ENCODE measurements around the gene ZNF831. TPM values are rescaled to one million over a fixed set of nuclear protein-coding genes. Genes with fewer than 3 reads are reported as not detected.

The ZNF831 gene
- total RNA-seq, 1 experiment from 2014 or later = not detected

- H3K9me3 Mint-ChIP-seq (ENCODE audit: unreplicated experiment) = no peaks in the 10 kb centered on the region
- DNase-seq (ENCODE audit: unreplicated experiment) = no peak
- ChIA-PET CTCF (interaction anchor here (1.1 kb wide), 1 partner anchor 187 kb away, joined by 3 read pairs; no protein-coding TSS in a partner anchor), POLR2A (interaction anchor here (0.7 kb wide), 1 partner anchor 151 kb away, joined by 4 read pairs; no protein-coding TSS in a partner anchor)
- intact Hi-C loops (cut with micrococcal nuclease) = no loop called here
- no peak overlapping the region for H3K27ac Mint-ChIP-seq (ENCODE audit: low read depth, unreplicated experiment)
- TF ChIP-seq, protein P1, sequence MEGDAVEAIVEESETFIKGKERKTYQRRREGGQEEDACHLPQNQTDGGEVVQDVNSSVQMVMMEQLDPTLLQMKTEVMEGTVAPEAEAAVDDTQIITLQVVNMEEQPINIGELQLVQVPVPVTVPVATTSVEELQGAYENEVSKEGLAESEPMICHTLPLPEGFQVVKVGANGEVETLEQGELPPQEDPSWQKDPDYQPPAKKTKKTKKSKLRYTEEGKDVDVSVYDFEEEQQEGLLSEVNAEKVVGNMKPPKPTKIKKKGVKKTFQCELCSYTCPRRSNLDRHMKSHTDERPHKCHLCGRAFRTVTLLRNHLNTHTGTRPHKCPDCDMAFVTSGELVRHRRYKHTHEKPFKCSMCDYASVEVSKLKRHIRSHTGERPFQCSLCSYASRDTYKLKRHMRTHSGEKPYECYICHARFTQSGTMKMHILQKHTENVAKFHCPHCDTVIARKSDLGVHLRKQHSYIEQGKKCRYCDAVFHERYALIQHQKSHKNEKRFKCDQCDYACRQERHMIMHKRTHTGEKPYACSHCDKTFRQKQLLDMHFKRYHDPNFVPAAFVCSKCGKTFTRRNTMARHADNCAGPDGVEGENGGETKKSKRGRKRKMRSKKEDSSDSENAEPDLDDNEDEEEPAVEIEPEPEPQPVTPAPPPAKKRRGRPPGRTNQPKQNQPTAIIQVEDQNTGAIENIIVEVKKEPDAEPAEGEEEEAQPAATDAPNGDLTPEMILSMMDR (IDR thresholded peaks at IDR 0.05; ENCODE audit: unreplicated experiment) = no peak
- H3K4me1 Mint-ChIP-seq (ENCODE audit: insufficient read depth, unreplicated experiment) = no peaks in the 10 kb centered on the region
- H3K4me3 Mint-ChIP-seq (ENCODE audit: unreplicated experiment) = no peak overlapping the region
- no peaks in the 10 kb centered on the region for H3K36me3 Mint-ChIP-seq (ENCODE audit: insufficient read depth, unreplicated experiment)
- BruUV-seq (replicated peaks) = no TSS peak
- H3K27me3 Mint-ChIP-seq (ENCODE audit: insufficient read depth, unreplicated experiment) = peaks cover 85% of the 10 kb centered on the region
Measured at GRCh38 chr20:59268870-59269269, 105.2 kb downstream of the ZNF831 start.

DNA sequence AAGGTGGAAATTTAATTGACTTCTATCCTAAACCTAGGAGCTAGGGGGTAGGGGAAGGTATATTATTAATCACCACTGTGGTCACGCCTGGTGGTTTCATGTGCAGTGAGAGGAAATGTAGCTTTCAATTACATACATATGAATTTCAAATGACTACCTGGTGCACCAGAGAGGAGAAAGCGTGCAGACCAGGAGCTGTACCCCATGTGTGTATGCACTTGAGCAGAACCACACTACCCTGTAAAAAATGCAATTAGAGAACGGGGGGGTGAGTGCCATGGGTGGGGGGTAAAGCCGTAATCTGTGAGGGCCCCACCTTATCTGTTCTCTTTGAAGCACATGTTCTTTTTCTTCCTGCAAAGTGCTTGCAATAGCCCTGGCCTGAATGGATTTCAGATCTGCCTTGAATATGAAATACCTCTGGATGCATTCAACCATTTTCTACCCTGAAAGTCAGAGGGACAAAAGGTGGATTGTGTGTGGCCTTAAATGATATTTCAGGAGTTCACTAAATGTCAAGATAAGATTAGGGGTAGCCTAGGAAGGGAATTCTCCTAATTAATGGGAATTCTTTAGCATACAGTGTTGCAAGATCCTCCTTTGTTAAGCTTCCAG, 105.9 kb downstream of the ZNF831 start:
- intact Hi-C loops (cut with micrococcal nuclease) = no loop called here
- no peak overlapping the region for H3K4me3 Mint-ChIP-seq (ENCODE audit: unreplicated experiment)
- no peaks in the 10 kb centered on the region for H3K4me1 Mint-ChIP-seq (ENCODE audit: insufficient read depth, unreplicated experiment)
- BruUV-seq (replicated peaks) = no TSS peak
- no peaks in the 10 kb centered on the region for H3K9me3 Mint-ChIP-seq (ENCODE audit: unreplicated experiment)
- ChIA-PET CTCF (interaction anchor here (0.7 to 1.1 kb wide), 2 partner anchors 186 to 399 kb away, joined by 3 to 4 read pairs; no protein-coding TSS in a partner anchor), POLR2A (interaction anchor here (0.7 kb wide), 1 partner anchor 150 kb away, joined by 4 read pairs; no protein-coding TSS in a partner anchor)
- TF ChIP-seq, protein P1 (IDR thresholded peaks at IDR 0.05; ENCODE audit: unreplicated experiment) = no peak
- no peak overlapping the region for H3K27ac Mint-ChIP-seq (ENCODE audit: low read depth, unreplicated experiment)
- H3K36me3 Mint-ChIP-seq (ENCODE audit: insufficient read depth, unreplicated experiment) = no peaks in the 10 kb centered on the region
- H3K27me3 Mint-ChIP-seq (ENCODE audit: insufficient read depth, unreplicated experiment) = peaks cover 85% of the 10 kb centered on the region
- DNase-seq (ENCODE audit: unreplicated experiment) = no peak

DNA sequence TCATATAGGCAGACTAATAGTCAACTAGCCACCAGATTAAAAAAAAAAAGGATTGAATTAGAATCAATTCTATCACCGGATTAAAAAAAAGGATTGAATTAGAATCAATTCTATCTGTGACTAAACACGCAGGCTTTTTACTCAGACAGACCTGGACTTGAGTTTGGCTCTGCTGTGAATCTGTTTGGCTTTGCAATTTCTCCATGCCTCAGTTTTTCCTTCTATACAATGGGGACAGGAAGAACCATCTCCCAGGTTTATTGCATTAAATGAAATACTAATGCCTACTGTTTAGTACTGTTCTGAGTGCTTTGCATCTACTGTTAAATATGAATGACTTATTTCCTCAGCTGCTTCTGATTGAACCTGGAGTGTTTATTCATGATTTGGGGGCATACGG, 106.8 kb downstream of the ZNF831 start:
- no peak for DNase-seq (ENCODE audit: unreplicated experiment)
- Mint-ChIP-seq H3K27ac (ENCODE audit: low read depth, unreplicated experiment) (no peak overlapping the region), H3K36me3 (ENCODE audit: insufficient read depth, unreplicated experiment) (no peaks in the 10 kb centered on the region), H3K4me1 (ENCODE audit: insufficient read depth, unreplicated experiment) (no peaks in the 10 kb centered on the region), H3K27me3 (ENCODE audit: insufficient read depth, unreplicated experiment) (peaks cover 85% of the 10 kb centered on the region), H3K9me3 (ENCODE audit: unreplicated experiment) (no peaks in the 10 kb centered on the region), H3K4me3 (ENCODE audit: unreplicated experiment) (no peak overlapping the region)
- TF ChIP-seq, protein P1 (IDR thresholded peaks at IDR 0.05; ENCODE audit: unreplicated experiment) = no peak
- ChIA-PET CTCF (interaction anchor here (0.6 to 1.1 kb wide), 3 partner anchors 53 to 400 kb away, joined by 3 to 5 read pairs (median 4); no protein-coding TSS in a partner anchor), POLR2A (no interaction called here)
- no TSS peak for BruUV-seq (replicated peaks)
- intact Hi-C loops (cut with micrococcal nuclease) = no loop called here

DNA sequence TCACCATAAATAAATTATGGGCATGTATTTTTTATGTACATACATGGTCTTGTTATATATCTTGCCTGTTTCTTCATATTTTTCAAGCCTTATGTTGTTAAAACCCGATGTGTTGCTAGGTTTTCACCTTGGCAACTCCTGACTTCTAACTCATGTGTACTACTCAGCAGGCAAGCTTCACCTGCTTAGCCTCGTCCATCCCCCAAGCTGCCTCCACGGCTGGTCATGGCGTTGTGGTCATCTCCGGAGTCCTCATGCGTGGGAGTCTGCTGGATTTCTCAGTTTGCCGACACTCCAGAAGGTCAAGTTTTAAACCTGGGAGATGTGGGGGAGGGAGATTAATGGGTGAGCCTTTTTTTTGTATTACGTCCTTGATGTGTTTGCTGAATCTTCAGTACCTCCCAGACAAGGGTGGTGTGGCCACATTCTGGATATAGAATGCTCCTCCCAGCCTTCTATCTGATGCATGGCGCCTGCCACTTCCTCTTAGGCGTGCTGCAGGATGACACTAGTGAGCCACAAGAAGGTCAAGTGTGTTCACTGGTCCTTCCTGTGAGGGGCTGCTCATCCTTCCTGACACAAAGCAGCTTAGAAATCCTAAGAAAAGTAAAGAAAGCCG, 110.2 kb downstream of the ZNF831 start:
- BruUV-seq (replicated peaks) = no TSS peak
- Mint-ChIP-seq H3K4me3 (ENCODE audit: unreplicated experiment) (no peak overlapping the region), H3K4me1 (ENCODE audit: insufficient read depth, unreplicated experiment) (no peaks in the 10 kb centered on the region), H3K9me3 (ENCODE audit: unreplicated experiment) (no peaks in the 10 kb centered on the region), H3K27me3 (ENCODE audit: insufficient read depth, unreplicated experiment) (peaks cover 89% of the 10 kb centered on the region), H3K36me3 (ENCODE audit: insufficient read depth, unreplicated experiment) (no peaks in the 10 kb centered on the region), H3K27ac (ENCODE audit: low read depth, unreplicated experiment) (no peak overlapping the region)
- ChIA-PET CTCF (no interaction called here), POLR2A (interaction anchor here (0.6 kb wide), 1 partner anchor 351 kb away, joined by 4 read pairs; no protein-coding TSS in a partner anchor)
- TF ChIP-seq, protein P1 (IDR thresholded peaks at IDR 0.05; ENCODE audit: unreplicated experiment) = no peak
- intact Hi-C loops (cut with micrococcal nuclease) = no loop called here
- no peak for DNase-seq (ENCODE audit: unreplicated experiment)

Data from MCF 10A (cell line).